Anterior cingulate cortex (tissue), 58 donors: ENCODE measurements around the gene ZC3H18.

ENCODE experiments used
- DNase-seq, 58 donors: peaks; one replicate each; lab custom pipeline; 2025; lab: John Stamatoyannopoulos, UW

Gene ZC3H18

DNA sequence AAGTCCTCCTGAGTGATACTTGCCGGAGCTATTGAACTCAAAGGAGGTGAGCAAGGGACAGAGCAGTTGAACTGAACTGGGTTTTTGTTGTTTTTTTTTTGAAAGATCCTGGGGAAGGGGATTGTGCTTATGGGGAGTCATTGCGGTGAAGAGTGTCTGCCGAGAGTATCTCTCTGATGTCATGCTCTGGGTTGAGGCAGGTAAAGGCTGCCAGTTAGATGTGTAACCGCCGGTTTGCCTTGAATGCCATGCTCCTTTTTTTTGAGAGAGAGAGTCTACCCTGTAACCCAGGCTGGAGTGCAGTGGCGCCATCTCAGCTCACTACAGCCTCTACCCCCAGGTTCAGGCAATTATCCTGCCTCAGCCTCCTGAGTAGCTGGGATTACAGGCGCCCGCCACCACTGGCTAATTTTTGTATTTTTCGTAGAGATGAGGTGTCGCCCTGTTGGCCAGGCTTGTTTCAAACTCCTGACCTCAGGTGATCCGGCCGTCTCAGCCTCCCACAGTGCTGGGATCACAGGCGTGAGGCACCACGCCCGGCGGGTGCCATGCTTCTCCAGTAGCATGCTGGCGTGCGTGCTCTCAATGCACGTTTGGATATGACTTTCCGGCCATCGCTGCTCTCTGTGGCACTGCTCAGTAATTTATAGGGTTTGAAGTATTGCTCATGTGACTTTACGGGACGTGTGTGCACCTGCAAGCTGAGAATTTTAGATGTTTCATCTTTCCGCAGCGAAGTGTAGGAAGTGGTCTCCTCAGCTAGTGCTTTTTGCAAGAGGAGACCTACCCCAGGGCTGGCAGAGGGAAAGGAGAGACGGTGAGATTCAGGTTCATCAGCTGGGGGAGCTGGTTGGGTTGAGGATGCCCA, 8.5 kb downstream of the ZC3H18 start:
- no peak for DNase-seq

DNA sequence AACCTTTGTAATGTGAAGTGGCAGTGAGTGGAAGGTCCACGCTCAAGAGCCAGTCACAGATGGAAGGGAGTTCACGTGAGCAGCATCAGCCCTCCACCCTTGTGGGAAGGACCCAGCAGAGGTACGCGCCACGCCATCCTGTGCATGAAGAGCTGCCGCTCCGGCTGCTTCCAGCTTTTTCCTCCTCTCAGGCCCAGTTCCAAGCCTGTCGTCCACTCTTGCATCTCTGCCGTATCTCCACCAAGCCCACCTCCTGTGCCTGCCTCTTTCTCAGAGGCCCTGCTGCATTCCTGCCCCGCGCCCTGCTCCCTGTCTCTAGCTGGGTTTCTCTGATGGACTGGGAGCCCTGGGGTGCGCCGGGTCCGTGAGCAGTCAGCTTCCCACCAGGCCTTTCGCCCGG, 10.2 kb downstream of the ZC3H18 start:
- no peak for DNase-seq

DNA sequence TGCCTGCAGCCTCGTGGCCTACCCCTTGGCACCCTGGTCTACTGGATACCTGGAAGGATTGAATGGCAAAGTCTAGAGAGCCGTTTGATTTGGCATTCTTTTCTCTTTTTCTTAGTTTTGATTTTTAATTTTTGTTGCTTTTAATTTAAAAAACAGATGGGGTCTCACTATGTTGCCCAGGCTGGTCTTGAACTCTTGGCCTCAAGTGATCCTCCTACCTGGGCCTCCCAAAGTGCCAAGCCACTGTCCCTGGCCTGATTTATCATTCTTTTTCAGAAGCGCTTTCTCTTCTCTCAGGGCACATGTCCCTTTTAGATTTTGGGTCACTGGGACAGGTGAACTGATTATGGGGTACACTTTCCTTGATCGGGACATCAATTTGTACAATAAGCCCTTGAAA, 10.8 kb downstream of the ZC3H18 start:
- no peak for DNase-seq

DNA sequence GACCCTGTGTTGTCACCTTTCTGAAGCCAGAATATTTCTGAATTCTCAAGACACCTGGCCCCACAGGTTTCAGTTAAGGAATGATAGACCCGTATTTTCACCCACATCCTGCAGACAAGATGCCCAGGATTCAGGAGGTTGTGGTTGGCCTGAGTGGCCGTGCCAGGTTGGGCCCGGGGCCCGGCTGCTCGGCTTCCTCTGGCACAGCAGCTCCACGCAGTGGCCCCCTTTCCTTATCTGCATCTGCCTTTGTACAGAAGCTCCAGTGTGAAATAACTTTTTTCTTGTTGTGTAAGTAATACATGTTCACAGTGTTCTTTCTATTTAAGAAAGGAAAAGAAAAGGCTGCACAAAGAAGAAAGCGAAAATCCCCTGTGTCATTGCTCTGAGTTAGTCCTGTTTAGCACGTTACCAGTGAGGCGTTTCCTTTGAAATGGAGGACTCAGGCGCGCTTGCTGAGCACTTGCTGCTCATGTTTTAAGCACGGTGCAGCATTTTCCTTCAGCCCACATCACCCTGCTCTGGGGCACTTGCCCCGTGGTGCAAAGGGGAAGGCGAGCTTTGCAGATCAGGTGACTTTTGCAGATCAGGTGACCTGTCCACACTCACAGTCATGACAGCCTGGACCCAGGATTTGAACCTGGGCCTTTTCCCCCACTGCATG, 12.8 kb downstream of the ZC3H18 start:
- no peak for DNase-seq

DNA sequence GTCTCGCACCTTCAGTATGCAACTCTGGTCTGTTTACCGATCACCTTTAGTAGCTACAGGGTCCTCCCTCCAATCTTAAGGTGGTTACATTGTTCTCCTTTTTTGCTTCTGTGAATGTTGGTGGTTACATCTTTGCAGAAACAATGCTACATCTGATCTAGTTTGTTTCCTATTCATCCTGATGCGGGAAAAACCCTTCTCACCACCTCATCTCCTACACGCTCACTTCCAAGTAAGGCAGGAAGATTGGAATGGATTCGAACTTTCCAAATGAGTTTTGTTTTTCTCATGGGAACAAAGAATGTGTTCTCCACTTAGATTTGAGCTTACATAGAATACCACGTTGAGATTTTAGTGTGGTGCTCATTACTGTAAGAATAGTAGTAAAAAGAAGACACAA, 14.5 kb downstream of the ZC3H18 start:
- DNase-seq = no peak

DNA sequence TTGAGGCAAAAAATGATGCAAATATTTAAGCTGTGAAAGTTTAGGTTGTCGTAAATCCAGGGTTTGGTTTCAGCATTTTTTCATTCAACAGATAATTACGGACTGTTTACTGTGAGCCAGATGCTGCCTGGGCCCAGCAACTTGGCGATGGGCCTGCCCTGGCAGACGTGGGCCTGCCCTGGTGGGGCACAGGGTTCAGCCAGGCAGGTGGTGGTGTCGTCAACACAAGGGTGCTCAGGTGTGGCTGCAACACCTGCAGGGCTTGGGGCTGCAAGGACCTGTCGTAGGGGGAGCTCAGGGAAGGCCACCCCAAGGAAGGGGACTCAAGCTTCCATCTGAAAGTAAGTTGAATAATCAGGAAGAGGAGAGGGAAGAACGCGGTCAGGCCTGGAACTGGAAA, 15.1 kb downstream of the ZC3H18 start:
- DNase-seq = no peak

DNA sequence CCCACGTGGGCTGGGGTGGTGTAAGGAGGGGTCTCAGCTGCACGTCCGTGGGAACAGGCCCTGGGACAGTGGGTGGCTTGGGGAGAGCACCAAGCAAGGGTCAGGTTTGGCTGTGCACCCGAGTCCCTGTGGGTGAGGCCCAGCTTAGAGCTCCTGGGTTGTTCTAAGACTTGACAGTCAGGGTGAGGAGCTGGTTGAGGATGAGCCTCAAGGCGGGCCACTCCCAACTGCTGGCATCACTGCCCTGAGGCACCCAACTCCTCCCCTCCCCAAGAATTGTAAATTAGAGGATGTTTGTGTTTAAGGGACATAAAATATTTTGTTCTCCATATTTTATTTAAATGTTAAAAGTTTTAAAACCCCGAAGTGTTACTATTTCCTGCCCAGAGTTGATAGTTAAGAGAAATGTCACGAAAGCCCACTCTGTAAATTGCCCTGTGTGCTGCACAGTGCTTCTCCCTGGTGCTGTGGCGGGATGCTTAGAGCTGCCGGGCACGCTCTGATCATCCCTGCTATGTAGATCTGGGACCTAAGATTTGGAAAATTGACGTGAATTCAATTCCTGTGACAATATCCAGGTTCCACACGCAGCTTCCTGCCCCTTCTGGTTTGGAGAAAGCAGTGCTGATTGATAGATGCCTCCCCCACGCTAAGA, 15.9 kb downstream of the ZC3H18 start:
- DNase-seq = no peak

DNA sequence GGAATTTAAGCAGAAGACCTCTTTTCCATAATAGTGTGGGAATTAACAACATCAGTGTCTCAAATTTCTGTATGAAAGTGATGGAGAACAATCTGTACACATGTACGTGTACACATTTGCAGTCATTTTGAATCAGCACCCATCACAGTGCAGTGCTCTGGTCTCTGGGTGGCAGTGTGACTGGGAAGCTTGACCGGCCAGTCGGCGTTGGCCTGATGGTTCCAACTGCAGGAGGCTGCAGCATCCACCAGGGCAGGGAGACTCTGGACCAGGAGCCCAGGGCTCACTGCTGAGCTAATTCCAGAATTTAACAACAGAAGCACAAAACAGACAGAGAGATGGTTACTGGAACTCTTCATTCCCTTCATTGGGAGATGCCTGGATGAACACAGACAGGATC, 17.9 kb downstream of the ZC3H18 start:
- no peak for DNase-seq

DNA sequence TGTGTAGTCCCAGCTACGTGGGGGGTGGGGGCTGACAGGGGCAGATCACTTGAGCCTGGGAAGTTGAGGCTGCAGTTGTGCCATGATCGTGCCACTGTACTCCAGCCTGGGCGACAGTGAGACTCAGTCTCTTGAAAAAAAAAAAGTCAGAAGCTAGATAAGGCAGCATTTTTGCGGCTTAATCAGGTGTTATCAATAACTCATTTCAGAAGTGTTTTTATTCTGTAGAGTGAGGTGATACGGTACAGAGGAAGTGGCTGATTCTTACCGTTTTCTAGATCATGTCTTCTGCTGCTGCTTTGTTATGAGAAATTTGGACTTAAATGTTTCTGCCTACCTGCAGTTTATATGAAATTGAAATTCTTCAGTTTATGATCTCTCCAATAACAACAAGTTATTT, 18.6 kb downstream of the ZC3H18 start:
- no peak for DNase-seq

DNA sequence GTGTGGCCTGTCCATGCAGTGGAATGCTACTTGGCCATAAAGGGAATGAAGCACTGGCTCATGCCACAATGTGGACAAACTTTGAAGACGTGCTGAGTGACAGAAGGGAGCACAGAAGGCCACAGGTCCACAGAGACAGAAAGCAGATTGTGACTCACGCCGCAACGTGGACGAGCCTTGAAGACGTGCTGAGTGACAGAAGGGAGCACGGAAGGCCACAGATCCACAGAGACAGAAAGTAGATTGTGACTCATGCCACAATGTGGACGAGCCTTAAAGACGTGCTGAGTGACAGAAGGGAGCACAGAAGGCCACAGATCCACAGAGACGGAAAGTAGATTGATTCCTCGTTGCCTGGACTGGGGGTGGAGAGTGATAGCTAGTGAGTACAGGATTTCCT, 19.2 kb downstream of the ZC3H18 start:
- DNase-seq = no peak

DNA sequence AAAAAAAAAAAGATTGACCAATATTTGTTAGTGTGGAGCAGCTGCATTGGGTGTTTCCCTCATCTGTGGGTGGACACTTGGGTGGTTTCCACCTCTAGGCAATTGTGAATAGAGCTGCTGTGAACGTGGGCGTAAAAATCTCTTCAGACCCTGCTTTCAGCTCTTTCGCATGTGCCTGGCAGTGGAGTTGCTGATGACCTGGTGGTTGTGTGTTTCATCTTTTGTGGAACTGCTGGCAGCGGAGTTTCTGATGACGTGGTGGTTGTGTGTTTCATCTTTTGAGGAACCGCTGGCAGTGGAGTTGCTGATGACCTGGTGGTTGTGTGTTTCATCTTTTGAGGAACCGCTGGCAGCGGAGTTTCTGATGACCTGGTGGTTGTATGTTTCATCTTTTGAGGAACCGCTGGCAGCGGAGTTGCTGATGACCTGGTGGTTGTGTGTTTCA, 21.4 kb downstream of the ZC3H18 start:
- peak in 9 of 58 donors; percentile 14 to 59 (median 35) for DNase-seq

DNA sequence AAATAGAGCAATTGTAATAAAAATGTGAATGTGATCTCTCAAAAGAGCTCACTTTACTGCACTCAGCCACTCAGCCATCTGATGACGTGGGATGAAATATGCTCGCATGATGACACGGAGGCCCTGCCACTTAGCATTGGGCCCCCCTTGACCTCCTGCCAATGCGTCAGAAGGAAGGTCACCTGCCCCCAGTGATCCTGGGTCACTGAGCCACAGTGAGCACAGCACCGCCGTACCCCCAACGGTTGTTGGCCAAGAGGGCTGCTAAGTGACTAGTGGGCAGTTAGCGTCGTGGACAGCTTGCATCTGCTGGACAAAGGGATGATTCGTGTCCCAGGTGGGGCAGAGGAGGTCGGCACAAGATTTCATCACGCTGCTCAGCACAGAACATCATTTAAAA, 22.9 kb downstream of the ZC3H18 start:
- peak in 1 of 58 donors; percentile 51 for DNase-seq

DNA sequence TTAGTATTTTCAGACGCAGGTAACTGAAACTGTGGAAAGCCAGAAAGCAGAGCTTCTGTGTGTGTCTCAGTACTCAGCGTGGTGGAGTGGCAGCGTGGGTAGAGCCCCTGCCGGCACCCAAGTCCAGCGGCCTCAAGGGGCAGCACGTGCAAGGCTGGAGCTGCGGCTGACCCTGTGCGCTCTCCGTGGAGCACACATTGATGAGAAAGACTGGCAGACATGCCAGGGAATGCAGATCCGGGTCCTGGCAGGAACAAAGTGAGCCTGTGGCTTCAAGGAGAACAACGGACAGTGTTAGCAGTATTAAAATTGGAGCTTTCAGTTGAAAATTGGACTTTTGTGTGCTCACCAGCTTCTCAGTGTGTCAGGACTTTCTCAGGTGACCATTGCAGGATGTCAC, 23.3 kb downstream of the ZC3H18 start:
- DNase-seq = peak in 46 of 58 donors; percentile 3 to 82 (median 48)

DNA sequence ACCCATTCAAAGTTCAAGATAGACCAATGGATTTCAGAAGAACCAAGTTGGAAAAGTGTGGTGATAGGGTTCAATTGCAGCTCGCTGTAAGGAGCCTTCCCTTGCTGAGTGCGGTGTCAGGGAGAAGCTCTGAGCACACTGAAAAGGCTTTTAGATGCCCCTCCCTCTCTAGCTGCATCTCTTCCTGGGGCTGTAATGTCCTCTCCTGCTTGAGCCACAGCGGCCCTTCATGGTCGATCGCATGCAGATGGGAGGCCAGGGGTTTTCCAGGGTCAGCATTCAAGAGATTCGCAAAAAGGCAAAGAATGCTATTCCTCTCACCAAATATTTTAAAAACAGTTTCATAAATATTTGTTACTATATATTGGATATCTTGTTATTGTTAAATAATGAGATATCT, 23.7 kb downstream of the ZC3H18 start:
- peak in 3 of 58 donors; percentile 34 to 68 (median 39) for DNase-seq

DNA sequence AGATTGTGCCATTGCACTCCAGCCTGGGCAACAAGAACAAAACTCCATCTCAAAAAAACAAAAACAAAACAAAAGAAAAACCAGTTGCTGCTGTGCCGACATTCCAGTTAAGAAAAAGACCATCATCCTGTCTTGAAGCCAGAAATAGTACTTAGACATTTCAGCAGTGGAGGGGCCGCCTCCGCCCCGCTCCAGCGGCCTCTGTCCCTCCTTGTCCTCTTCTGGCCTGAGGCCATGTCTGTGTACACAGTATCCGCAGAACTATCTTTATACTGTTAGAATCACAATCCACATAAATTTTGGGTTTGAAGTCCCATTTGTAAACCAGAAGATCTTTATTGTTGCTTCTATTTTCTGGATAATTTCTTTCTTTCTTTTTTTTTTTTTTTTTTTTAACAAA, 24.9 kb downstream of the ZC3H18 start:
- peak in 1 of 58 donors; percentile 15 for DNase-seq

DNA sequence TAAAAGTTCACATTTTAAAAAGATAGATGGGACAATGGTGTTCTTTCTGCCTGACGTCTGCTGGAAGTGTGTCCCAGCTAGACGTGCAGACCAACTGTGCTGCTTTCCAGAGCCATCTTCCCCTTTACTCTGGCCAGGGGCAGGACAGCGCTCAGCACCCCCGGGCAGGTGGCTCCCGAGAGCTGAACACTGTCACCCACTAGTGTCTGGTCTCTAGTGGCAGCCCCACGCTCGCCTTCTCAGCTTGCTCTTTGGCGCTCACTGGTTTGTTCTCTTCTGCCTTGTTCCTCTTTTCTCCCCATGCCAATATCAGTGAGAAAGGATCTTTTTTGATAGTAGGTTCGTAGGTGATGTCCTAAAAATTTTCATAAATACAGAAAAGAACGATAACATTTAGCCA, 25.7 kb downstream of the ZC3H18 start:
- DNase-seq = peak in 3 of 58 donors; percentile 3 to 14 (median 4)

DNA sequence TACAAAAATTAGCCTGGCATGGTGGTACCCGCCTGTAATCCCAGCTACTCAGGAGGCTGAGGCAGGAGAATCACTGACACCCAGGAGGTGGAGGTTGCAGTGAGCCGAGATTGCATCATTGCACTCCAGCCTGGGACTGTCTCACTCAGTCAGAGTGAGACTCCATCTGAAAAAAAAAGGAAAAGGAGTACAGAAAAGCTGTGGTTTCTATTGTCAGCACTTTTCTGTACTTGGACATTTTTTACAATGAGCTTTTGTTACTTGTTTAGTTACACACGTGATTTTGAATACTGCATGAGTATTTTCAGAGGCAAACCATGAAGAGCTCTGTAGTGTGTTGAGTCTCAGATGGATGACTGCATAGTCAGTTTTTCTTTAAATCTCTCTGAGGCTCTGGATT, 26.3 kb downstream of the ZC3H18 start:
- peak in 7 of 58 donors; percentile 17 to 71 (median 27) for DNase-seq

DNA sequence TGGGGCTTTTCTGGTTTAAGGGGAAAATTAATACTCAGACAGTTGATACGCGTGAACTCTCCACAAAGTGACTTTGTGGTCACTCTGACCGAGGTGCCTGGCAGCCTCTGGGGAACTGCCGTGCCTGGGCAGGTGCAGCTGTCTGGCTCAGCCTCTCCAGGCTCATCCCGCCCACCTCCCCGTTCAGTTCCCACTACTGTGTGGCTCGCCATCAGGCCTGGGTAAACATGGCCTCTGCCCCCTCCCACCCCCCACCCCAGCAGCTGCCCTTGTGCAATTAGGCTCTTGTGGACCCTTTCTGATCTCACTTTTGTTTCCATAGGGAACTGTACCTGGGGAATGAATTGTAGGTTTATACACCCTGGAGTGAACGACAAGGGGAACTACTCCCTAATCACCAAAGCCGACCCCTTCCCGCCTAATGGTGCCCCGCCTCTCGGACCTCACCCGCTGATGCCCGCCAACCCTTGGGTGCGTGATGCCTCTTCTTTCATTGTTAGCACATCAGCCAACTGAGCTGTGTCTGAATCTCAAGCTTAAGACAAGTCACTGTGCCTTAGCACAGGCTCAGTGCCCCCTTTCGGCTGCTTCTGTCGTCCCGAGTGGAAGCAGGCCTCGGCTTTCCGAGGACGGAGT, 27.8 kb downstream of the ZC3H18 start:
- no peak for DNase-seq

DNA sequence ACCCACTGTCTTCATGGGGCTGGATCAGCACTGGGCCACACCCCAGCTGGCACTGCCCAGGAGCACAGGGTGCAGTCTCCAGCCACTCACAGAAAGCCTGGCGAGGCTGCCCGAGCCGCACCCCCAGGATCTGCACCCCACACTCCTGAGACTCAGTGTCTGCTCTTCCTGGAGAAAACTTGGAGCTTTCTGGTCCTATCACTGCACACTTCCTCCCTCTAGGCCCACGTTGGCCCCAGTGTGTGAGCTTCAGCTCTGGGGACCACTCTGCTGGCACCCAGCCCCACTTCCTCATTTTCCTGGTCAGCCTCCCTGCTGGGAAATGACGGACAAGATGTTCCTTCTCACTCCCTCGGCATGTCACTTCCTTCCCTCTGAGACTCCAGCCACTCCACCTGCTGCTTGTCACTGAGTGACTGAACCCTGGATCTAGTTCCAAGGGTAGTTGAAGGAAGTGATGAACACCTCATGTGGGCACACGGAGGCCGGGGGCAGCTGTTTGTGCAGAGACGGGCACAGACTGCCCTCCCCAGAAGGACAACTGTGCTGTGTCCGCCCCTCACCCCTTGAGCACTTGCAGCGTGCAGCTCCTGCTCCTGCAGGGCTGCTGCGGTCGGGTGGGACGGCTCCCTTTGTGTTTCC, 29.0 kb downstream of the ZC3H18 start:
- peak in 39 of 58 donors; percentile 11 to 72 (median 32) for DNase-seq

DNA sequence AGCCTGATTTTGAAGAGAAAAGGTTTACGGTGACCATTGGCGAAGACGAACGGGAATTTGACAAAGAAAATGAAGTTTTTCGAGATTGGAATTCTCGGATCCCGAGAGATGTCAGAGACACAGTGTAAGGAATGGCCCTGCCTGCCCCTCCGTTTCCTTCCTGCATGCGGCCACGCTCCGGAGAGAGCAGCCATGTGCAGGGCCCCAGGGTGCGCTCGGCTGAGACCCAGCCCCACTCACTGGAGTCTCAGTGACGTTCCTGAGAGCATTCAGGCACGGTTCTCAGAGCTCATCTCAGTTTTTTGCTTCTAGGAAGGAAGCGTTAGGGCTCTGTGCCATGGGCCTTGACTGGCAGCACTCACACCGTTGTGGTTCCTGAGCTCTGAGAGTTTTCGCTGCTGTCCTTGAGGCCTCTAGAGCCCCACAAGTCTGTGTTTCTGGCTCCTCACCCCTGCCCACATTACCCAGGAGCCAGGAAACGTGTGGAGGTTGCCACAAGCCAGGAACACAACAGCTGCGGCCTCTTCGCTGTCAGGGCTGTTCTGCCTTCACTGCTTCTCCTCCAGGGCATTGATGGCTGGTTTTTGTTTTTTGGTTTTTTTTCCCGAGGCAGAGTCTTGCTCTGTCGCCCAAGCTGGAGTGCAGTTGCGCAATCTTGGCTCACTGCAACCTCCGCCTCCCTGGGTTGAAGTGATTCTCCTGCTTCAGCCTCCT, 29.8 kb downstream of the ZC3H18 start:
- no peak for DNase-seq
